ENCODE results near the gene STX19.

- peak in 1 of 5 experiments; percentile 18 for TF ChIP-seq CTCF (IDR thresholded peaks at IDR 0.05)
- peak in 1 of 2 donors; percentile 56 for TF ChIP-seq POLR2A (IDR thresholded peaks at IDR 0.05)
These were observed 34.4 kb upstream of the STX19 start, which contains the start of the genes DHFR2 and NSUN3 for GRCh38 chr3:94062513-94063404.

Data from tibial nerve (tissue), 3 donors.